ENCODE measurements around the gene LDLRAD4. TPM values are rescaled to one million over a fixed set of nuclear protein-coding genes. Genes with fewer than 3 reads are reported as not detected.

Gene LDLRAD4
- total RNA-seq, 4 donors from 2014 or later = 23.9 to 38.3 (median 27.0) TPM

DNA sequence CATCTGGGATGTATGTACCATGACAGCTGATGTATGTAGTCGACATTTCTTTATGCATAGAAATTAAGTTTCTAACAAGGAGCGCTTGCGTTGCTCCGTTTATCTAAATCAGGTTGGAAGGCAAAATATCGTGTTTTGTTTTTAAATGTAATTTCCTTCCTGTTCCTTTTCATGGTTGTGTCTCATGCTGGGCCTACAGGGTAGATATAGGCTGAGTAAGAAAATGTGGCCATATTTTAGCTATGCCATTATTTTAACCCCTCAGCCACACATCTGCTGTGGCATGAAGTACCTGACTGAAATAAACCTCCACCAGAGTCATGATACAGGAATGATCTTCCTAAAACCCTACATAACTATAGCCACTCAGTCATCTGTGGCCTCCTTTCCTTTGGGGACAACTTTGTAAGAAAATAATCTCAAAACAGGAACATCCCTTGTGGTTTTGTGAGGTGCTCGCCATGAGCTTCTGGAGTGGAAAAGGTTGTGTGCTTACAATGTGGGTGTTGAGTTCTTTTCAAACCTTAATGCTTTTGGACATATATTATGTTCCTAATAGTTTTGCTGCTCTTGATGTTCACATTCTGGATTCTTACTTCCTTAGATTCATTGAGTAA lies 293.5 kb downstream of the LDLRAD4 start:
- ATAC-seq (ENCODE audit: low FRiP score) = no peak
- TF ChIP-seq, protein P1, sequence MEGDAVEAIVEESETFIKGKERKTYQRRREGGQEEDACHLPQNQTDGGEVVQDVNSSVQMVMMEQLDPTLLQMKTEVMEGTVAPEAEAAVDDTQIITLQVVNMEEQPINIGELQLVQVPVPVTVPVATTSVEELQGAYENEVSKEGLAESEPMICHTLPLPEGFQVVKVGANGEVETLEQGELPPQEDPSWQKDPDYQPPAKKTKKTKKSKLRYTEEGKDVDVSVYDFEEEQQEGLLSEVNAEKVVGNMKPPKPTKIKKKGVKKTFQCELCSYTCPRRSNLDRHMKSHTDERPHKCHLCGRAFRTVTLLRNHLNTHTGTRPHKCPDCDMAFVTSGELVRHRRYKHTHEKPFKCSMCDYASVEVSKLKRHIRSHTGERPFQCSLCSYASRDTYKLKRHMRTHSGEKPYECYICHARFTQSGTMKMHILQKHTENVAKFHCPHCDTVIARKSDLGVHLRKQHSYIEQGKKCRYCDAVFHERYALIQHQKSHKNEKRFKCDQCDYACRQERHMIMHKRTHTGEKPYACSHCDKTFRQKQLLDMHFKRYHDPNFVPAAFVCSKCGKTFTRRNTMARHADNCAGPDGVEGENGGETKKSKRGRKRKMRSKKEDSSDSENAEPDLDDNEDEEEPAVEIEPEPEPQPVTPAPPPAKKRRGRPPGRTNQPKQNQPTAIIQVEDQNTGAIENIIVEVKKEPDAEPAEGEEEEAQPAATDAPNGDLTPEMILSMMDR (IDR thresholded peaks at IDR 0.05) = no peak
- DNase-seq (ENCODE audit: low spot score) = no peak

DNA sequence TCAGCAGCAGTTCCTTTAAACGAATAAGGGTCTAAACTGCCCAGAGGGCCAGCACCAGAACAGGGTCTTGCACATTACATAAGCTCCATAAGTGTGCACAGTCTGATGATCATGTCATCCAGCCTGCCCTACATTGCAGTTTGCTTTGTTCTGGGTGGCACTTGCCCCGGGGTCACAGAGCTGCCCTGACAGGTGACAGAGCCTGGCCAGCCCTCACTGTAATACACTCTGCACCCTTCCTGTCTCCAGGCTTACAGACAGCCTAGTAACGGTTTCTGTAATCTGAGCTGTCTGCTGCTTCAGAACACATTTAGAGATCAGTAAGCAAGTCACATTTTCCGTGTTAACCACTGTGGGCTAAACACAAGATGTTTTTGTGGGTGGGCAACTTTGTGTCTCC lies 294.5 kb downstream of the LDLRAD4 start:
- TF ChIP-seq, protein P1 (IDR thresholded peaks at IDR 0.05) = no peak
- DNase-seq (ENCODE audit: low spot score) (no peak), ATAC-seq (ENCODE audit: low FRiP score) (no peak)

DNA sequence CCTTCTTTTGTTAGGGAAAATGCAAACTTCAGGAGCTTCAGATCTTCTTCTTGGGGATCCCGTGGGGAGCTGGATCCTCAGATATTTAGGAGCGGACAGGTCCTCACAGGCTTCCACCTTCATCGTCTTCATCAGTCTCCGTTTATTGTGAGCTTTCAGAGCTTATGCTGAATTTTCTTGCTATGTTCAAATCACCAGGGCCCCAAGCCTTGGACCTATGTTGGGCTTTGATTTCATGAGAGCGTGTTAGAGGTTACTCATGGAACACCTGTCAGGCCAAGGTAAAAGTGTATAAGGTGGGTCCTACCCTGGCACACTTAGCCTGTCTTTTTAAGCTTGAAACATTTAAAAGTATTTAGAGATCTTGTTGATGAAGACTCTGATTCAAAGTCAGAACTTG lies 294.9 kb downstream of the LDLRAD4 start:
- ATAC-seq (ENCODE audit: low FRiP score) (no peak), DNase-seq (ENCODE audit: low spot score) (no peak)
- TF ChIP-seq, protein P1 (IDR thresholded peaks at IDR 0.05) = no peak

DNA sequence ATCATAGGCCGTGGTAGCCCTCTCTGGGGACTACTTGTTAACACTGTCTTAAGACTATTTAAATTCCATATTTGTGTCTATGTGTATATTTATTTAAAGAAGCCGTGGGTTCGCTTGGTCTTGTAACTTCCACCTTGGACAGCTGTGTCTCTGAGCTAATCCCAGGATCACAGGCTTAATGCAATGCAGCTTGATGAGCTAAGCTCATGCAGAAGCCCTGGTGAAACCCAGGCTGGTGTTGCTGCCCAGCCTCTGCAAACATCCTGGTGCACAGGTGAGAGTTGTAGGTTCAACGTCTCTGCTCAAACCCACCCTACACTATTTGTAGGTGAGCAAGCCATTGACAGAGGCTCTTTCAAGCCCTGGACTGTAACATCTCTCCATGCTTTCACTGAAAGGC lies 296.0 kb downstream of the LDLRAD4 start:
- ATAC-seq (ENCODE audit: low FRiP score) = no peak
- TF ChIP-seq, protein P1 (IDR thresholded peaks at IDR 0.05) = no peak
- DNase-seq (ENCODE audit: low spot score) = no peak

DNA sequence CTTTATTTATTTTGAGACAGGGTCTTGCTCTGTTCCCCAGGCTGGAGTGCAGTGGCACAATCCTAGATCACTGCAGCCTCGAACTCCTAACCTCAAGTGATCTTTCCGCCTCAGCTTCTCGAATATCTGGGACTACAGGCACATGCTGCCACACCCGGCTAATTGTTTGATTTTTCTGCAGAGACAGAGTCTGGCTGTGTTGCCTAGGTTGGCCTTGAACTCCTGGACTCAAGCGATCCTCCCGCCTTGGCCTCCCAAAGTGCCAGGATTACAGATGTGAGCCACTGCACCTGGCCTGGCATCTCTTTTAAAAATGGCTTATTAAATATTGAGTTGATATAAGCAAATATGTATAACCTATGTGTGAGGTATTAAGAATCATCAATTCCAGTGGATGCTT lies 298.3 kb downstream of the LDLRAD4 start:
- no peak for ATAC-seq (ENCODE audit: low FRiP score)
- TF ChIP-seq, protein P1 (IDR thresholded peaks at IDR 0.05) = no peak
- DNase-seq (ENCODE audit: low spot score) = no peak

DNA sequence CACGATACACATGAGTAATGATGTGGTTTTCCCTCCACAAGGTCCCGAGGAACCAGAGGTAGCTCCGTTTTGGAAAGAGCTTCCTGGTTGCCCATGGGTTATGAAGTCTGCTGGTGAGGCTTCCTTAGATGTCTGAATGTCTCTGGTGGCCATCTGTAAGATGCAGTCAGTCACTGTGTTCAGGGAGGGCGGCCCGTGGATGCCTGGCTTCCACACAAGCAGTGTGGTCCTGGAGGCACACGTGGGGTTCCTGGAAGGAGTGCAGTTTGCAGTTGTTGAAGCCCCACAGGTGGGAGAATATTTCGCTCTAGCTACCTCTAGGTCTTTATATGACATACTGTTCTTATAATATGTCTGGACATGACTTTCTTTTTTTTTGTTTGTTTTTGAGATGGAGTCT lies 298.8 kb downstream of the LDLRAD4 start:
- no peak for DNase-seq (ENCODE audit: low spot score)
- no peak for ATAC-seq (ENCODE audit: low FRiP score)
- TF ChIP-seq, protein P1 (IDR thresholded peaks at IDR 0.05) = no peak

DNA sequence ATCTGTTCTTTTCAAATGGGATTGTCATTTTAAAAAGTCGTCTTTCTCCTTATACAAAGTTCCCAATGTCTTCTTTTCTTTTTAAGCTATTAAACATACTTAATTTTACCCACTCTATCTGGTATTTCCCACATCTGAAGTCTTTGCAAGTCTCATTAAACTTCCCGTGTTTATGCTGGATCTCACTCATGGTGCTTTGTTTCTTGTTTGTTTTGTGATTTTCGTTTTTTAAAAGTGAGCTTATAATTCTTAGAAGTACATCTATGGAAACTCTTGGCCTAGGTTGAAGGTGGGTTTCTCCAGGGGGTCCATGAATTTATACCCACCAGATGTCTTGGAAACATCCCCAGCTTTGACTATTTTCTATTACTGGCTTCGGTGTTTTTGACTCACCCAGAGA lies 299.8 kb downstream of the LDLRAD4 start:
- no peak for ATAC-seq (ENCODE audit: low FRiP score)
- TF ChIP-seq, protein P1 (IDR thresholded peaks at IDR 0.05) = no peak
- DNase-seq (ENCODE audit: low spot score) = no peak
